SK-N-SH treated with all-trans-retinoic acid at 6 μM for 48 hours (cell line): ENCODE data around the gene PLCB3.

Experiments used
- ATAC-seq: fragments of 200-7000 bp; cut with Tn5 transposase; 3 replicates; pipeline ENCODE4 v1.9.1; 2020; ENCODE audit warnings: mild to moderate bottlenecking, moderate library complexity
- ARNTL ChIP-seq: fragments of 450-650 bp; formaldehyde crosslinking; IDR thresholded peaks from 2 replicates; pipeline ENCODE4 v1.5.0; 2020; ENCODE audit warnings: low read depth, mild to moderate bottlenecking, moderate library complexity, borderline replicate concordance
- BACH2 ChIP-seq: fragments of 250-450 bp; sonication (Bioruptor Pico); IDR thresholded peaks from 2 replicates; pipeline ENCODE4 v1.9.0; 2021; ENCODE audit warnings: mild to moderate bottlenecking, borderline replicate concordance
- CREB5 ChIP-seq: fragments of 250-450 bp; sonication (Bioruptor Pico); IDR thresholded peaks from 2 replicates; pipeline ENCODE4 v1.5.1; 2020; ENCODE audit warnings: low read depth, mild to moderate bottlenecking, moderate library complexity
- CSDC2 ChIP-seq: fragments of 250-450 bp; sonication (Bioruptor Pico); IDR thresholded peaks from 2 replicates; pipeline ENCODE4 v1.5.0; 2020; ENCODE audit warnings: mild to moderate bottlenecking, moderate library complexity
- CSRNP3 ChIP-seq: fragments of 250-450 bp; sonication (Bioruptor Pico); IDR thresholded peaks from 2 replicates; pipeline ENCODE4 v1.5.1; 2021; ENCODE audit warnings: mild to moderate bottlenecking, moderate library complexity
- ESRRG ChIP-seq: fragments of 250-450 bp; sonication (Bioruptor Pico); IDR thresholded peaks from 2 replicates; pipeline ENCODE4 v1.6.1; 2021; ENCODE audit warnings: mild to moderate bottlenecking
- GLIS3 ChIP-seq: fragments of 250-450 bp; sonication (Bioruptor Pico); IDR thresholded peaks from 2 replicates; pipeline ENCODE4 v1.5.0; 2020; ENCODE audit warnings: mild to moderate bottlenecking, moderate library complexity
- ISL1 ChIP-seq: fragments of 250-450 bp; sonication (Bioruptor Pico); IDR thresholded peaks from 2 replicates; pipeline ENCODE4 v2.1.2; 2022; ENCODE audit warnings: mild to moderate bottlenecking, moderate library complexity
- OSR1 ChIP-seq: fragments of 250-450 bp; sonication (Bioruptor Pico); IDR thresholded peaks from 2 replicates; pipeline ENCODE4 v1.8.0; 2022; ENCODE audit warnings: moderate library complexity, mild to moderate bottlenecking, inconsistent platforms
- POU6F1 ChIP-seq: fragments of 250-450 bp; sonication (Bioruptor Pico); IDR thresholded peaks from 2 replicates; pipeline ENCODE4 v1.8.0; 2021; ENCODE audit warnings: low read depth, mild to moderate bottlenecking, moderate library complexity, borderline replicate concordance
- PPARA ChIP-seq: fragments of 250-450 bp; sonication (Bioruptor Pico); IDR thresholded peaks from 2 replicates; pipeline ENCODE4 v1.5.0; 2020; ENCODE audit warnings: mild to moderate bottlenecking, borderline replicate concordance
- RARB ChIP-seq: fragments of 250-450 bp; sonication (Bioruptor Pico); IDR thresholded peaks from 2 replicates; pipeline ENCODE4 v1.8.0; 2021; ENCODE audit warnings: mild to moderate bottlenecking, moderate library complexity
- SNAI2 ChIP-seq: fragments of 250-450 bp; sonication (Bioruptor Pico); IDR thresholded peaks from 2 replicates; pipeline ENCODE4 v1.5.0; 2020; ENCODE audit warnings: mild to moderate bottlenecking, moderate library complexity
- TCF4 ChIP-seq: fragments of 250-450 bp; sonication (Bioruptor Pico); IDR thresholded peaks from 2 replicates; pipeline ENCODE4 v1.8.0; 2021; ENCODE audit warnings: mild to moderate bottlenecking, moderate library complexity, borderline replicate concordance
- TOX ChIP-seq: fragments of 250-450 bp; sonication (Bioruptor Pico); IDR thresholded peaks from 2 replicates; pipeline ENCODE4 v1.8.0; 2021; ENCODE audit warnings: mild to moderate bottlenecking, moderate library complexity, borderline replicate concordance
- ZC3H10 ChIP-seq: fragments of 250-450 bp; sonication (Bioruptor Pico); IDR thresholded peaks from 2 replicates; pipeline ENCODE4 v1.5.1; 2021; ENCODE audit warnings: mild to moderate bottlenecking, moderate library complexity
- ZNF565 ChIP-seq: fragments of 450-650 bp; formaldehyde crosslinking; conservative IDR thresholded peaks from 2 replicates; pipeline ENCODE4 v1.5.0; 2020; ENCODE audit warnings: low read depth, mild to moderate bottlenecking, moderate library complexity
- ZNF70 ChIP-seq: fragments of 450-650 bp; formaldehyde crosslinking; IDR thresholded peaks from 2 replicates; pipeline ENCODE4 v1.5.0; 2020; ENCODE audit warnings: mild to moderate bottlenecking, moderate library complexity
- ZNF8 ChIP-seq: fragments of 450-650 bp; formaldehyde crosslinking; IDR thresholded peaks from 2 replicates; pipeline ENCODE4 v1.5.0; 2020; ENCODE audit warnings: mild to moderate bottlenecking, moderate library complexity
- TF ChIP-seq, protein P1 (sequence below): fragments of 250-450 bp; sonication (Bioruptor Pico); IDR thresholded peaks from 2 replicates; pipeline ENCODE4 v1.5.0; 2020; ENCODE audit warnings: mild to moderate bottlenecking, moderate library complexity

Gene PLCB3

DNA sequence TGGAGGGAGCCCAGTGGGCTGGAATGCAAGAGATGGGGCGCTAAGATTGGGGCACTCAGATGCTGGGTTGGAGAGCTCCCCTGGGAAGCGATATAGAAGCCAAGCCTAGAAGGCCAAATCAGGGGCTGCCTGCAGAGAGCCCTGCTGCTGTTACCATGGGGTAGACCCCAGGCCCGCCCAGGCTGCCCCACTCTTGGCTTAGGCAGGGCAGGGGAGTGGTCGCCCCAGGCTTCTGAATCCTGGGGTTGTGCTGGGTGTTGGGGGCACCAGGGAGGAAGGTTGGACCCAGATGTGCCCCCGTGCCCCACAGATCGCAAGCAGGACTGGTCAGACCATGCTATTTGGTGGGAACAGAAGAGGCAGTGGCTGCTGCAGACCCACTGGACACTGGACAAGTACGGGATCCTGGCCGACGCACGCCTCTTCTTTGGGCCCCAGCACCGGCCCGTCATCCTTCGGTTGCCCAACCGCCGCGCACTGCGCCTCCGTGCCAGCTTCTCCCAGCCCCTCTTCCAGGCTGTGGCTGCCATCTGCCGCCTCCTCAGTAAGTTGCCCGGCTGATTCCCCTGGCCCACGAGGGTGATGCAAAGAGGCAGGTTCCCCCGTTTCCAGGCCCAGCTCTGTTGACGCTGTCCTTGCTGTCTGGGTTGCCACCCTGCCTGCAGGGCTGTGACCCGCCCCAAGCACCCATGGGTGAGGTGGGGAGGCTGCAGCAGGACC, 40.9 kb upstream of the PLCB3 start:
- no peak for ATAC-seq
- no peak for TF ChIP-seq OSR1 (CRISPR knock-in tag)
- TF ChIP-seq, protein P1, sequence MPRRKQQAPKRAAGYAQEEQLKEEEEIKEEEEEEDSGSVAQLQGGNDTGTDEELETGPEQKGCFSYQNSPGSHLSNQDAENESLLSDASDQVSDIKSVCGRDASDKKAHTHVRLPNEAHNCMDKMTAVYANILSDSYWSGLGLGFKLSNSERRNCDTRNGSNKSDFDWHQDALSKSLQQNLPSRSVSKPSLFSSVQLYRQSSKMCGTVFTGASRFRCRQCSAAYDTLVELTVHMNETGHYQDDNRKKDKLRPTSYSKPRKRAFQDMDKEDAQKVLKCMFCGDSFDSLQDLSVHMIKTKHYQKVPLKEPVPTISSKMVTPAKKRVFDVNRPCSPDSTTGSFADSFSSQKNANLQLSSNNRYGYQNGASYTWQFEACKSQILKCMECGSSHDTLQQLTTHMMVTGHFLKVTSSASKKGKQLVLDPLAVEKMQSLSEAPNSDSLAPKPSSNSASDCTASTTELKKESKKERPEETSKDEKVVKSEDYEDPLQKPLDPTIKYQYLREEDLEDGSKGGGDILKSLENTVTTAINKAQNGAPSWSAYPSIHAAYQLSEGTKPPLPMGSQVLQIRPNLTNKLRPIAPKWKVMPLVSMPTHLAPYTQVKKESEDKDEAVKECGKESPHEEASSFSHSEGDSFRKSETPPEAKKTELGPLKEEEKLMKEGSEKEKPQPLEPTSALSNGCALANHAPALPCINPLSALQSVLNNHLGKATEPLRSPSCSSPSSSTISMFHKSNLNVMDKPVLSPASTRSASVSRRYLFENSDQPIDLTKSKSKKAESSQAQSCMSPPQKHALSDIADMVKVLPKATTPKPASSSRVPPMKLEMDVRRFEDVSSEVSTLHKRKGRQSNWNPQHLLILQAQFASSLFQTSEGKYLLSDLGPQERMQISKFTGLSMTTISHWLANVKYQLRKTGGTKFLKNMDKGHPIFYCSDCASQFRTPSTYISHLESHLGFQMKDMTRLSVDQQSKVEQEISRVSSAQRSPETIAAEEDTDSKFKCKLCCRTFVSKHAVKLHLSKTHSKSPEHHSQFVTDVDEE (CRISPR knock-in tag) = no peak
- TF ChIP-seq BACH2 (CRISPR knock-in tag) = no peak
- no peak for TF ChIP-seq TCF4

GRCh38 chr11:64211181-64211872, 40.0 kb upstream of the PLCB3 start:
- TF ChIP-seq ARNTL (no peak), ZC3H10 (CRISPR knock-in tag) (no peak), ZNF565 (CRISPR knock-in tag) (no peak), POU6F1 (CRISPR knock-in tag) (no peak), TCF4 (no peak), OSR1 (CRISPR knock-in tag) (no peak), ZNF70 (no peak), GLIS3 (CRISPR knock-in tag) (no peak), CSRNP3 (CRISPR knock-in tag) (no peak), RARB (CRISPR knock-in tag) (no peak), ISL1 (no peak), PPARA (CRISPR knock-in tag) (no peak), TOX (CRISPR knock-in tag) (no peak), ESRRG (CRISPR knock-in tag) (no peak), CREB5 (CRISPR knock-in tag) (no peak), CSDC2 (no peak), SNAI2 (CRISPR knock-in tag) (no peak), ZNF8 (CRISPR knock-in tag) (no peak)
- TF ChIP-seq, protein P1 (CRISPR knock-in tag) = no peak
- ATAC-seq = no peak

GRCh38 chr11:64216879-64217278, 34.5 kb upstream of the PLCB3 start:
- ATAC-seq = no peak
- TF ChIP-seq TCF4 (no peak), CREB5 (CRISPR knock-in tag) (no peak), BACH2 (CRISPR knock-in tag) (no peak), ARNTL (no peak), CSRNP3 (CRISPR knock-in tag) (no peak), ZNF565 (CRISPR knock-in tag) (no peak)
- TF ChIP-seq, protein P1 (CRISPR knock-in tag) = no peak
